Sigmoid colon (tissue), 4 donors: ENCODE measurements around the gene ITPK1.

Experiments used
- EP300 ChIP-seq, 4 donors: sonication (generic); formaldehyde crosslinking; IDR thresholded peaks; one replicate each; pipeline ENCODE4 v1.6.1; 2017; ENCODE audit warnings: antibody characterized with exemption in 4 of 4
- POLR2A ChIP-seq, 2 donors: fragments of 450-650 bp; IDR thresholded peaks; one replicate each; pipeline ENCODE4 v1.6.1; 2016; ENCODE audit warnings: antibody characterized with exemption in 2 of 2, mild to moderate bottlenecking in 2 of 2, moderate library complexity in 2 of 2
- TF ChIP-seq, protein P1 (sequence below), 4 experiments: fragments of 450-650 bp in 3 of 4; fragments of 200-600 bp in 1 of 4; IDR thresholded peaks; one replicate each; pipeline ENCODE4 v1.5.1; 2016 to 2019; ENCODE audit warnings: antibody characterized with exemption in 4 of 4, mild to moderate bottlenecking in 3 of 4, moderate library complexity in 2 of 4

GRCh38 chr14:92965281-92965680 lies 150.4 kb downstream of the ITPK1 start:
- TF ChIP-seq POLR2A (IDR thresholded peaks at IDR 0.05), result no peak
- TF ChIP-seq, protein P1, sequence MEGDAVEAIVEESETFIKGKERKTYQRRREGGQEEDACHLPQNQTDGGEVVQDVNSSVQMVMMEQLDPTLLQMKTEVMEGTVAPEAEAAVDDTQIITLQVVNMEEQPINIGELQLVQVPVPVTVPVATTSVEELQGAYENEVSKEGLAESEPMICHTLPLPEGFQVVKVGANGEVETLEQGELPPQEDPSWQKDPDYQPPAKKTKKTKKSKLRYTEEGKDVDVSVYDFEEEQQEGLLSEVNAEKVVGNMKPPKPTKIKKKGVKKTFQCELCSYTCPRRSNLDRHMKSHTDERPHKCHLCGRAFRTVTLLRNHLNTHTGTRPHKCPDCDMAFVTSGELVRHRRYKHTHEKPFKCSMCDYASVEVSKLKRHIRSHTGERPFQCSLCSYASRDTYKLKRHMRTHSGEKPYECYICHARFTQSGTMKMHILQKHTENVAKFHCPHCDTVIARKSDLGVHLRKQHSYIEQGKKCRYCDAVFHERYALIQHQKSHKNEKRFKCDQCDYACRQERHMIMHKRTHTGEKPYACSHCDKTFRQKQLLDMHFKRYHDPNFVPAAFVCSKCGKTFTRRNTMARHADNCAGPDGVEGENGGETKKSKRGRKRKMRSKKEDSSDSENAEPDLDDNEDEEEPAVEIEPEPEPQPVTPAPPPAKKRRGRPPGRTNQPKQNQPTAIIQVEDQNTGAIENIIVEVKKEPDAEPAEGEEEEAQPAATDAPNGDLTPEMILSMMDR (IDR thresholded peaks at IDR 0.05), result no peak
- TF ChIP-seq EP300 (IDR thresholded peaks at IDR 0.05), result no peak
